Measurements from ENCODE around the gene RBM19. TPM values are rescaled to one million over a fixed set of nuclear protein-coding genes. Genes with fewer than 3 reads are reported as not detected.

Gene RBM19
- total and polyA plus RNA-seq, 3 donors from 2014 or later = 28.9 to 55.4 (median 49.5) TPM

GRCh38 chr12:113861708-113862312, 104.3 kb downstream of the RBM19 start:
- Histone ChIP-seq H3K4me1 (peaks cover 11% of the 10 kb centered on the region), H3K9me3 (no peaks in the 10 kb centered on the region), H3K36me3 (ENCODE audit: low read depth, missing control alignments) (no peaks in the 10 kb centered on the region), H3K4me3 (no peak overlapping the region), H3K27ac (no peak overlapping the region), H3K27me3 (no peaks in the 10 kb centered on the region)
- 92 to 93% methylated on average over 9 of the region's 9 CpGs for WGBS, 2 donors
- no peak for TF ChIP-seq POLR2A (IDR thresholded peaks at IDR 0.05)
- TF ChIP-seq, protein P1, sequence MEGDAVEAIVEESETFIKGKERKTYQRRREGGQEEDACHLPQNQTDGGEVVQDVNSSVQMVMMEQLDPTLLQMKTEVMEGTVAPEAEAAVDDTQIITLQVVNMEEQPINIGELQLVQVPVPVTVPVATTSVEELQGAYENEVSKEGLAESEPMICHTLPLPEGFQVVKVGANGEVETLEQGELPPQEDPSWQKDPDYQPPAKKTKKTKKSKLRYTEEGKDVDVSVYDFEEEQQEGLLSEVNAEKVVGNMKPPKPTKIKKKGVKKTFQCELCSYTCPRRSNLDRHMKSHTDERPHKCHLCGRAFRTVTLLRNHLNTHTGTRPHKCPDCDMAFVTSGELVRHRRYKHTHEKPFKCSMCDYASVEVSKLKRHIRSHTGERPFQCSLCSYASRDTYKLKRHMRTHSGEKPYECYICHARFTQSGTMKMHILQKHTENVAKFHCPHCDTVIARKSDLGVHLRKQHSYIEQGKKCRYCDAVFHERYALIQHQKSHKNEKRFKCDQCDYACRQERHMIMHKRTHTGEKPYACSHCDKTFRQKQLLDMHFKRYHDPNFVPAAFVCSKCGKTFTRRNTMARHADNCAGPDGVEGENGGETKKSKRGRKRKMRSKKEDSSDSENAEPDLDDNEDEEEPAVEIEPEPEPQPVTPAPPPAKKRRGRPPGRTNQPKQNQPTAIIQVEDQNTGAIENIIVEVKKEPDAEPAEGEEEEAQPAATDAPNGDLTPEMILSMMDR (IDR thresholded peaks at IDR 0.05) = no peak
- intact Hi-C loops (cut with DNase I; ENCODE audit: low total_unique reads) = no loop called here
- no peak for DNase-seq

DNA sequence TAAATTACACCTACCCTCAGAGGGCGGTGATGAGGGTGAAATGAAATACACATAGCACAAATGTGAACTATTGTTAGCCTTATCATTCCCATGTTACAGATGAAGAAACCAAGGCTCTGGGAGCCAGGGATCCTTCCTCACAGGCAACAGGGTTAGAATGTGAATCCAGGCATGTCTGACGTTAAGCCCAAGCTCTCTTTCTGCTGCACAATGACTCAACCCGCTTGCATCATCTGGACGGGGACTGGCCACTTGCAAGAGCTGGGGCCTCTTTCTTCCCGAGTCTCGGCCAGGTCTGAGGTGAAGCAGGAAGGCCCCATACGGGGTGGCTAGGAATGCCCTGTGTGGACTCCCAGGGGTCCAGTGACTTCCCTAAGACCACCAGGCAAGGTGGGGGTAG, 105.2 kb downstream of the RBM19 start:
- DNase-seq = no peak
- intact Hi-C loops (cut with DNase I; ENCODE audit: low total_unique reads) = no loop called here
- peaks cover 11% of the 10 kb centered on the region for H3K4me1 ChIP-seq
- no peaks in the 10 kb centered on the region for H3K9me3 ChIP-seq
- no peak for TF ChIP-seq POLR2A (IDR thresholded peaks at IDR 0.05)
- TF ChIP-seq, protein P1 (IDR thresholded peaks at IDR 0.05) = no peak
- no peaks in the 10 kb centered on the region for H3K36me3 ChIP-seq (ENCODE audit: low read depth, missing control alignments)
- H3K4me3 ChIP-seq = no peak overlapping the region
- no peaks in the 10 kb centered on the region for H3K27me3 ChIP-seq
- 95 to 100% methylated on average over 1 to 7 of the region's 7 CpGs for WGBS, 2 donors
- H3K27ac ChIP-seq = no peak overlapping the region

DNA sequence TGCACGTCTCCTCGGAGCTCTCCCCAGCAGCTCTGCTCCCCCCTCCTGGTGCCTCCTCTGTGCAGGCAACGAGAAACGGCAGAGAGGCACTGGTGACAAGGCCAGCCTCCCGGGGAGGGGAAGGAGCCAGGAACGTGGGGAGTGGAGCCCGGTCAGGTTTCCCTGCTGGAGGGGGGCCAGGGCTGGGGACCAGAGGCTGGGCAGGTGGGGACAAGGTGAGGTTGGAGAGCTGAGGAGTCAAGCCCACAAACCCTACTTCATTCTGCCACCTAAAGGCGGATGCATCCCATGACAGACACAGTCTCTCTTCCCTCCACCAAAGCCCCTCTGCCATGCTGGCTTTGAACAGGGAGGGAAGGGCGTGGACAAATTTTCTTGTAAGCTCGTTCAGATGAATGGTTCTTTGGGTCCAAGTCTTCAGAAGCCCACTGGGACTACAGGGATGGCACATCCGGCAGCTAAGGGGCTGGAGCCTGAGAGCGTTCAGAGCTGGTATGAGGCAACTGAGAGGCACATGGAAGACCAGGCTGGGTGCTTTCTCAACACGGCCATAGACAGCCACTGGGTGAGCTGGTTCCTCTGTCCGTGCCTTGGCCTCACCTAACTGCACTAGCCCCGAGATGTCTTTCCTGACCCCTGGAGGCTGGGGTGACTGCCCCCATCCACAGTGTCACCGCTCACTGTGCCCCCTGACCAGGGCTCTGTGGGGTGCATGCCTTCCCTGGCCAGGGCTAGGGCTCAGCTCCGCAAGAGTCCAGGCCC, 105.9 kb downstream of the RBM19 start:
- Histone ChIP-seq H3K27ac (no peak overlapping the region), H3K36me3 (ENCODE audit: low read depth, missing control alignments) (no peaks in the 10 kb centered on the region), H3K4me1 (peaks cover 11% of the 10 kb centered on the region), H3K9me3 (no peaks in the 10 kb centered on the region), H3K27me3 (no peaks in the 10 kb centered on the region), H3K4me3 (no peak overlapping the region)
- TF ChIP-seq POLR2A (IDR thresholded peaks at IDR 0.05) = no peak
- TF ChIP-seq, protein P1 (IDR thresholded peaks at IDR 0.05) = no peak
- 82 to 91% methylated on average over 15 to 17 of the region's 17 CpGs for WGBS, 2 donors
- intact Hi-C loops (cut with DNase I; ENCODE audit: low total_unique reads) = no loop called here
- DNase-seq = no peak

GRCh38 chr12:113858841-113859386, 107.2 kb downstream of the RBM19 start:
- Histone ChIP-seq H3K4me3 (no peak overlapping the region), H3K27ac (no peak overlapping the region), H3K4me1 (peaks cover 11% of the 10 kb centered on the region), H3K9me3 (no peaks in the 10 kb centered on the region), H3K36me3 (ENCODE audit: low read depth, missing control alignments) (no peaks in the 10 kb centered on the region), H3K27me3 (no peaks in the 10 kb centered on the region)
- intact Hi-C loops (cut with DNase I; ENCODE audit: low total_unique reads) = no loop called here
- DNase-seq = no peak
- 85 to 88% methylated on average over 8 of the region's 8 CpGs for WGBS, 2 donors
- TF ChIP-seq POLR2A (IDR thresholded peaks at IDR 0.05) = no peak
- TF ChIP-seq, protein P1 (IDR thresholded peaks at IDR 0.05) = no peak
